ENCODE results near the gene KBTBD12. TPM values are rescaled to one million over a fixed set of nuclear protein-coding genes. Genes with fewer than 3 reads are reported as not detected.

Gene KBTBD12
- total and polyA plus RNA-seq, 2 of the 13 experiments (the other 11 are each of a cell fraction or from before 2014, with no cell fraction given), result not detected

DNA sequence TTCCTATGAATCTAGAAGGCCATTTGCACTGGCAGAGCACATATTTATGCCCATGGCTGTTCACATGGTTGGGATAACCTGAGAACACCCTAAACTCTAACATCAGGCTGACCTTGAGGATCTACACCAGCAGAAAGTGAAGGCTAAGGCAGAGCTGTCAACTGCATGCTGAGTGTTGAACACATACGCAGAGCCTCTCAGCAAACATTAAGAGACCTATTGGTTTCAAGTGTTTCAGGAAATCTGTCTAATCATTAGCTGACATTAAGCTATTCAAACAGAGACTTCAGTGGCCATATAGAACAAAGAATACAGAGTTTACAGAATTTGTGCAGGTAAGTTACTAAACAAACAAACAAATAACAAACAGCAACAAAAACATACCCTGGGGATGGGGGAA lies 121.1 kb downstream of the KBTBD12 start (continued):
- TF ChIP-seq, protein P1, sequence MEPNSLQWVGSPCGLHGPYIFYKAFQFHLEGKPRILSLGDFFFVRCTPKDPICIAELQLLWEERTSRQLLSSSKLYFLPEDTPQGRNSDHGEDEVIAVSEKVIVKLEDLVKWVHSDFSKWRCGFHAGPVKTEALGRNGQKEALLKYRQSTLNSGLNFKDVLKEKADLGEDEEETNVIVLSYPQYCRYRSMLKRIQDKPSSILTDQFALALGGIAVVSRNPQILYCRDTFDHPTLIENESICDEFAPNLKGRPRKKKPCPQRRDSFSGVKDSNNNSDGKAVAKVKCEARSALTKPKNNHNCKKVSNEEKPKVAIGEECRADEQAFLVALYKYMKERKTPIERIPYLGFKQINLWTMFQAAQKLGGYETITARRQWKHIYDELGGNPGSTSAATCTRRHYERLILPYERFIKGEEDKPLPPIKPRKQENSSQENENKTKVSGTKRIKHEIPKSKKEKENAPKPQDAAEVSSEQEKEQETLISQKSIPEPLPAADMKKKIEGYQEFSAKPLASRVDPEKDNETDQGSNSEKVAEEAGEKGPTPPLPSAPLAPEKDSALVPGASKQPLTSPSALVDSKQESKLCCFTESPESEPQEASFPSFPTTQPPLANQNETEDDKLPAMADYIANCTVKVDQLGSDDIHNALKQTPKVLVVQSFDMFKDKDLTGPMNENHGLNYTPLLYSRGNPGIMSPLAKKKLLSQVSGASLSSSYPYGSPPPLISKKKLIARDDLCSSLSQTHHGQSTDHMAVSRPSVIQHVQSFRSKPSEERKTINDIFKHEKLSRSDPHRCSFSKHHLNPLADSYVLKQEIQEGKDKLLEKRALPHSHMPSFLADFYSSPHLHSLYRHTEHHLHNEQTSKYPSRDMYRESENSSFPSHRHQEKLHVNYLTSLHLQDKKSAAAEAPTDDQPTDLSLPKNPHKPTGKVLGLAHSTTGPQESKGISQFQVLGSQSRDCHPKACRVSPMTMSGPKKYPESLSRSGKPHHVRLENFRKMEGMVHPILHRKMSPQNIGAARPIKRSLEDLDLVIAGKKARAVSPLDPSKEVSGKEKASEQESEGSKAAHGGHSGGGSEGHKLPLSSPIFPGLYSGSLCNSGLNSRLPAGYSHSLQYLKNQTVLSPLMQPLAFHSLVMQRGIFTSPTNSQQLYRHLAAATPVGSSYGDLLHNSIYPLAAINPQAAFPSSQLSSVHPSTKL (CRISPR knock-in tag; IDR thresholded peaks at IDR 0.05), result peak; percentile 82
- TF ChIP-seq CREB1 (IDR thresholded peaks at IDR 0.05) (no peak), CREB1 (CRISPR knock-in tag; IDR thresholded peaks at IDR 0.05) (peak; percentile 26; the same call in 1 of the 2 replicates), ATF1 (CRISPR knock-in tag; IDR thresholded peaks at IDR 0.05) (peak; percentile 51; the same call in 1 of the 2 replicates), PITX1 (CRISPR knock-in tag; IDR thresholded peaks at IDR 0.05) (peak; percentile 72)

Small RNA genes lying within 50 kb of the gene (small RNA-seq; reads per million reads assigned to genes)
- gene RNA5SP139 (ENCODE audit: insufficient read depth in 2 of 3, insufficient read length in 3 of 3, low read depth in 2 of 3, low replicate concordance in 1 of 3), result 0 reads per million in 3 experiments

Other genes starting within 250 kb of the KBTBD12 start
- 0.24 and 0.42 TPM in 2 replicates for gene ABTB1, start 242.3 kb upstream of the KBTBD12 start, total RNA-seq (2016; rRNA removed; fragmentation: Illumina TruSeq; extraction: Trizol)
- gene ABTB1, start 242.3 kb upstream of the KBTBD12 start, polyA plus RNA-seq (2011; rRNA removed), result 14.5 and 17.9 TPM in 2 replicates
- not detected in 2 replicates for gene MGLL, start 92.7 kb upstream of the KBTBD12 start, total RNA-seq (2016; rRNA removed; fragmentation: Illumina TruSeq; extraction: Trizol)
- not detected in 2 replicates for gene MGLL, start 92.7 kb upstream of the KBTBD12 start, polyA plus RNA-seq (2011; rRNA removed)
- gene SEC61A1, start 137.2 kb downstream of the KBTBD12 start, total RNA-seq (2016; rRNA removed; fragmentation: Illumina TruSeq; extraction: Trizol), result 128 and 203 TPM in 2 replicates
- gene SEC61A1, start 137.2 kb downstream of the KBTBD12 start, polyA plus RNA-seq (2011; rRNA removed), result 170 and 173 TPM in 2 replicates
- 86.3 and 120 TPM in 2 replicates for gene RUVBL1, start 208.6 kb downstream of the KBTBD12 start, total RNA-seq (2016; rRNA removed; fragmentation: Illumina TruSeq; extraction: Trizol)
- 29.7 and 32.7 TPM in 2 replicates for gene RUVBL1, start 208.6 kb downstream of the KBTBD12 start, polyA plus RNA-seq (2011; rRNA removed)
- gene EEFSEC, start 238.2 kb downstream of the KBTBD12 start, total RNA-seq (2016; rRNA removed; fragmentation: Illumina TruSeq; extraction: Trizol), result 6.4 and 7.9 TPM in 2 replicates
- gene EEFSEC, start 238.2 kb downstream of the KBTBD12 start, polyA plus RNA-seq (2011; rRNA removed), result 24.2 and 27.4 TPM in 2 replicates

All from HepG2 (cell line).